ENCODE results near the gene C17orf100.
A peak's percentile ranks its signal among the peaks of the same experiment; 100 is the strongest.

The C17orf100 gene

DNA sequence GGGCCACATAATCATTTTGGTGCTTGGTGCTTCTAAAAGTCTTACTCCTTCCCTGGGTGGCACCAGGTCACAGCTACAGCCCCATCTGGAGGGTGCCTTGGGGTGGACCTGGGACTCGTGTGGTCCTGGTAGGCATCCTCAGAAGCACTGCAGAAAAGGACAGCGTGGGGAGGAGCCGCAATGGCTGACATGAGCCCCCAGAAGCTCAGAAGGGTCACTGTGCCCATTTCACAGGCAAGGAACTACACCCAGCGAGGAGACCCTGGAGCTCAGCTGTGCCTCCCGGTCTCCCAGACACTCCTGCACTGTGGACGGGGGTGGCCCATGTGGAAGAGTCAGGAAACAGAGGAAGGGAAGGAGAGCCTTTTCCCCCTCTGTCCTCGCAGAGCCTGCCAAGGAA, 26.4 kb downstream of the C17orf100 start:
- TF ChIP-seq, protein P1, sequence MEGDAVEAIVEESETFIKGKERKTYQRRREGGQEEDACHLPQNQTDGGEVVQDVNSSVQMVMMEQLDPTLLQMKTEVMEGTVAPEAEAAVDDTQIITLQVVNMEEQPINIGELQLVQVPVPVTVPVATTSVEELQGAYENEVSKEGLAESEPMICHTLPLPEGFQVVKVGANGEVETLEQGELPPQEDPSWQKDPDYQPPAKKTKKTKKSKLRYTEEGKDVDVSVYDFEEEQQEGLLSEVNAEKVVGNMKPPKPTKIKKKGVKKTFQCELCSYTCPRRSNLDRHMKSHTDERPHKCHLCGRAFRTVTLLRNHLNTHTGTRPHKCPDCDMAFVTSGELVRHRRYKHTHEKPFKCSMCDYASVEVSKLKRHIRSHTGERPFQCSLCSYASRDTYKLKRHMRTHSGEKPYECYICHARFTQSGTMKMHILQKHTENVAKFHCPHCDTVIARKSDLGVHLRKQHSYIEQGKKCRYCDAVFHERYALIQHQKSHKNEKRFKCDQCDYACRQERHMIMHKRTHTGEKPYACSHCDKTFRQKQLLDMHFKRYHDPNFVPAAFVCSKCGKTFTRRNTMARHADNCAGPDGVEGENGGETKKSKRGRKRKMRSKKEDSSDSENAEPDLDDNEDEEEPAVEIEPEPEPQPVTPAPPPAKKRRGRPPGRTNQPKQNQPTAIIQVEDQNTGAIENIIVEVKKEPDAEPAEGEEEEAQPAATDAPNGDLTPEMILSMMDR (conservative IDR thresholded peaks at IDR 0.05; ENCODE audit: low read length), result no peak
- TF ChIP-seq EZH2phosphoT487 (IDR thresholded peaks at IDR 0.05; ENCODE audit: borderline replicate concordance), result no peak

DNA sequence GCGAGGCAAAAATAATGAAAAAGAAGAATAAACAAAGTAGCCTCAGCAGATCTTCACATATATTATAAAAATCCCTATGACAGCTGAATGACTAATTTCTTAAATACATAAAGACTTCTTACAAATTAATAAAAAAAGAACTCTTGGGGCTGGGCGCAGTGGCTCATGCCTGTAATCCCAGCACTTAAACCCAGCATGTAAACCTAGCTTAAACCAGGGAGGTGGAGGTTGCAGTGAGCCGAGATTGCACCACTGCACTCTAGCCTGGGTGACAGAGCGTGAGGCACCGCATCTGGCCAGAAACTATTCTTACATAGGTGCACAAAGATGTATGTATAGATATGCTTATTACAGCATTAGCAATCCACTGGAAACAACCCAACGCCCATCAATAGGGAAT, 27.7 kb downstream of the C17orf100 start:
- Histone ChIP-seq H3K4me1 (ENCODE audit: insufficient read depth, low read length, poor library complexity, severe bottlenecking) (peaks cover 7% of the 10 kb centered on the region), H3K9ac (ENCODE audit: low read depth, low read length, poor library complexity, severe bottlenecking) (no peak overlapping the region), H3K9me2 (replicated peaks; ENCODE audit: low read depth, low read length) (no peaks in the 10 kb centered on the region), H3F3A (ENCODE audit: low read depth) (no peaks in the 10 kb centered on the region), H4K20me1 (ENCODE audit: insufficient read depth, low read length, poor library complexity, severe bottlenecking) (no peaks in the 10 kb centered on the region), H3K27me3 (ENCODE audit: insufficient read depth, low read length, poor library complexity, severe bottlenecking) (peaks cover 53% of the 10 kb centered on the region), H3K4me3 (ENCODE audit: low read length, poor library complexity, severe bottlenecking) (no peak overlapping the region), H3K4me2 (ENCODE audit: low read depth, low read length, poor library complexity, severe bottlenecking) (no peak overlapping the region), H3K36me3 (ENCODE audit: insufficient read depth, low read length) (no peaks in the 10 kb centered on the region), H2AFZ (ENCODE audit: low read length) (no peak overlapping the region), H3K9me3 (ENCODE audit: insufficient read depth, low read depth, low read length) (no peaks in the 10 kb centered on the region), H3K79me2 (ENCODE audit: insufficient read depth, low read length) (no peaks in the 10 kb centered on the region)
- TF ChIP-seq EZH2phosphoT487 (IDR thresholded peaks at IDR 0.05; ENCODE audit: borderline replicate concordance), result no peak
- TF ChIP-seq, protein P1 (conservative IDR thresholded peaks at IDR 0.05; ENCODE audit: low read length), result no peak

More for the DNA sequence above, 26.4 kb downstream of the C17orf100 start:
- Histone ChIP-seq H3K9me2 (replicated peaks; ENCODE audit: low read depth, low read length) (no peaks in the 10 kb centered on the region), H3K4me1 (ENCODE audit: insufficient read depth, low read length, poor library complexity, severe bottlenecking) (peaks cover 7% of the 10 kb centered on the region), H3K79me2 (ENCODE audit: insufficient read depth, low read length) (no peaks in the 10 kb centered on the region), H3K9me3 (ENCODE audit: insufficient read depth, low read depth, low read length) (no peaks in the 10 kb centered on the region), H3F3A (ENCODE audit: low read depth) (no peaks in the 10 kb centered on the region), H3K27me3 (ENCODE audit: insufficient read depth, low read length, poor library complexity, severe bottlenecking) (peaks cover 53% of the 10 kb centered on the region), H3K4me3 (ENCODE audit: low read length, poor library complexity, severe bottlenecking) (no peak overlapping the region), H3K36me3 (ENCODE audit: insufficient read depth, low read length) (no peaks in the 10 kb centered on the region), H2AFZ (ENCODE audit: low read length) (no peak overlapping the region), H3K4me2 (ENCODE audit: low read depth, low read length, poor library complexity, severe bottlenecking) (peak overlapping the region; percentile 6), H4K20me1 (ENCODE audit: insufficient read depth, low read length, poor library complexity, severe bottlenecking) (no peaks in the 10 kb centered on the region), H3K9ac (ENCODE audit: low read depth, low read length, poor library complexity, severe bottlenecking) (no peak overlapping the region)

DNA sequence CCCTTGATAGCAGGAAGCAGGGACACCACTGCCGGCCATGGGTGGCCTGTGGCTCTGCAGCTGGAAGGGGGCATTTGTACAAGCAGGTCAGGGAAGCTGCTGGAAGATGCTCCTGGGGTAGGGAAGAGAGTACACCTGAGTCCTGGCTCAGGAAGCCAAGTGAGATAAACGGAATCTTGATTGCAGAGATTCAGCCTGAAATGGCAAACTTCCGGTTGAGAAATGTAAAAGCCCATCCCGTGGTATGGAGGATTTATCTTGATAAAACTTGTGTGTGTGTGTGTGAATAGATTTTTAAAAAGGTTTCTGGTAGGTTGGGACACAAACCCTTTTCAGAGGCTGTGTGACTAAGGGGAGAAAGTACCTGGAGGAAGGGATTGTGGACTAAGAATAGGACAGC, 29.6 kb downstream of the C17orf100 start:
- Histone ChIP-seq H4K20me1 (ENCODE audit: insufficient read depth, low read length, poor library complexity, severe bottlenecking) (no peaks in the 10 kb centered on the region), H2AFZ (ENCODE audit: low read length) (no peak overlapping the region), H3K4me2 (ENCODE audit: low read depth, low read length, poor library complexity, severe bottlenecking) (no peak overlapping the region), H3K9ac (ENCODE audit: low read depth, low read length, poor library complexity, severe bottlenecking) (no peak overlapping the region), H3K36me3 (ENCODE audit: insufficient read depth, low read length) (no peaks in the 10 kb centered on the region), H3F3A (ENCODE audit: low read depth) (no peaks in the 10 kb centered on the region), H3K79me2 (ENCODE audit: insufficient read depth, low read length) (no peaks in the 10 kb centered on the region), H3K27me3 (ENCODE audit: insufficient read depth, low read length, poor library complexity, severe bottlenecking) (peaks cover 42% of the 10 kb centered on the region), H3K4me3 (ENCODE audit: low read length, poor library complexity, severe bottlenecking) (no peak overlapping the region), H3K9me3 (ENCODE audit: insufficient read depth, low read depth, low read length) (no peaks in the 10 kb centered on the region), H3K4me1 (ENCODE audit: insufficient read depth, low read length, poor library complexity, severe bottlenecking) (peaks cover 7% of the 10 kb centered on the region), H3K9me2 (replicated peaks; ENCODE audit: low read depth, low read length) (no peaks in the 10 kb centered on the region)
- TF ChIP-seq, protein P1 (conservative IDR thresholded peaks at IDR 0.05; ENCODE audit: low read length), result no peak
- TF ChIP-seq EZH2phosphoT487 (IDR thresholded peaks at IDR 0.05; ENCODE audit: borderline replicate concordance), result no peak
